VCaP (cell line): ENCODE data around the gene TMEM107.

Experiments
- H3K27ac ChIP-seq: fragments of 450-650 bp; 2 replicates; pipeline ENCODE4 v1.5.1; 2017
- CTCF ChIP-seq: fragments of 450-650 bp; conservative IDR thresholded peaks from 2 replicates; pipeline ENCODE4 v1.5.1; 2017; ENCODE audit warnings: mild to moderate bottlenecking, moderate library complexity

The TMEM107 gene

GRCh38 chr17:8141045-8141444 is 35.1 kb downstream of the TMEM107 start:
- H3K27ac ChIP-seq: no peak overlapping the region
- TF ChIP-seq CTCF: no peak

GRCh38 chr17:8140065-8141029 is 35.8 kb downstream of the TMEM107 start:
- peak overlapping the region; percentile 62 for H3K27ac ChIP-seq
- TF ChIP-seq CTCF: no peak

GRCh38 chr17:8138672-8139371 is 37.4 kb downstream of the TMEM107 start:
- peak overlapping the region; percentile 62 for H3K27ac ChIP-seq
- TF ChIP-seq CTCF: peak; percentile 85

- peak overlapping the region; percentile 28; the same call in 1 of the 2 replicates for H3K27ac ChIP-seq
- TF ChIP-seq CTCF: no peak
These were observed 37.9 kb downstream of the TMEM107 start for GRCh38 chr17:8138374-8138671.

- H3K27ac ChIP-seq: peak overlapping the region; percentile 28; the same call in 1 of the 2 replicates
These were observed 38.4 kb downstream of the TMEM107 start for GRCh38 chr17:8137645-8138373.

DNA sequence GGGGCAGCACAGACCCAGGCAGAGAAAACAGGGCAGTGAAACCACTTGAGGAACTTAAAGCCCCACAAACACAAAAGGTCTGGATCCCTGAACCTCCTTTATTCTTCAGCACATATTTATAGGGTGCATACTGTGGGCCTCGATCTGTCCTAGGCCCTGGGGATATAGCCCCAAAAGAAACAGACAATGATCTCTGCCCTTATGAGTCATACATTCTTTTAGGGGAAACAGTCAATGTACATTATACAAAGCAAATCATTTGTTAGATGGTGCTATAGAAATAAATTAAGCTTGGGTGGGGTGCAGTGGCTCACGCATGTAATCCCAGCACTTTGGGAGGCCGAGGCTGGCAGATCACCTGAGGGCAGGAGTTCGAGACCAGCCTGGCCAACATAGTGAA is 42.2 kb downstream of the TMEM107 start:
- no peak for TF ChIP-seq CTCF
- no peak overlapping the region for H3K27ac ChIP-seq

More at GRCh38 chr17:8137645-8138373, 38.4 kb downstream of the TMEM107 start:
- no peak for TF ChIP-seq CTCF

- TF ChIP-seq CTCF: no peak
- no peak overlapping the region for H3K27ac ChIP-seq
These were observed 42.8 kb downstream of the TMEM107 start for GRCh38 chr17:8133399-8133798.
